Fibroblast of the aortic adventitia (primary cell): ENCODE data around the gene FASTKD2. TPM values are rescaled to one million over a fixed set of nuclear protein-coding genes. Genes with fewer than 3 reads are reported as not detected.

Source experiments
- DNase-seq: peaks from one replicate; pipeline ENCODE4 v3.0.0-alpha.2; 2010; ENCODE audit warnings: low read depth
- H3K4me3 ChIP-seq: 2 replicates; pipeline ENCODE4 v1.5.1; 2011; ENCODE audit warnings: low read depth, mild to moderate bottlenecking, control low read depth, low read length, moderate library complexity
- CTCF ChIP-seq: IDR thresholded peaks from 2 replicates; pipeline ENCODE4 v1.5.1; 2011; ENCODE audit warnings: mild to moderate bottlenecking, low read length, control low read depth, inconsistent platforms; ENCODE audit not compliant: insufficient read depth
- small RNA-seq: library from RNA; depleted of rRNA; stranded (forward); fragments of <200 nt; gene quantifications from one replicate; pipeline ENCODE3, GENCODE V24; 2012
- total RNA-seq: library from RNA; depleted of rRNA; stranded (reverse); fragments of >200 nt; gene quantifications from 2 replicates; pipeline ENCODE4 v1.2.3, GENCODE V29; 2012; ENCODE audit warnings: low replicate concordance

The FASTKD2 gene
- total RNA-seq, 1 donor = 56.1 TPM

- no peak overlapping the region for H3K4me3 ChIP-seq
- TF ChIP-seq CTCF = no peak
- no peak for DNase-seq
These were observed 67.9 kb downstream of the FASTKD2 start for GRCh38 chr2:206833291-206833690.

- TF ChIP-seq CTCF = no peak
- H3K4me3 ChIP-seq = no peak overlapping the region
- peak; percentile 77 for DNase-seq
These were observed 71.3 kb downstream of the FASTKD2 start for GRCh38 chr2:206836722-206837121.

- TF ChIP-seq CTCF = no peak
- DNase-seq = no peak
- H3K4me3 ChIP-seq = no peak overlapping the region
These were observed 72.4 kb downstream of the FASTKD2 start for GRCh38 chr2:206837775-206838174.

GRCh38 chr2:206838690-206839089 is 73.3 kb downstream of the FASTKD2 start:
- DNase-seq = no peak
- TF ChIP-seq CTCF = no peak
- no peak overlapping the region for H3K4me3 ChIP-seq

GRCh38 chr2:206840999-206841398 is 75.6 kb downstream of the FASTKD2 start:
- no peak overlapping the region for H3K4me3 ChIP-seq
- DNase-seq = no peak
- TF ChIP-seq CTCF = no peak

Small RNAs within 50 kb of the gene (small RNA-seq; reads per million reads assigned to genes)
- gene MIR3130-2 = not detected

Other genes with a start within 250 kb of the FASTKD2 start
- gene FAM237A, start 123.1 kb upstream of the FASTKD2 start, total RNA-seq = not detected in 2 replicates
- not detected in 2 replicates for gene DYTN, start 47.2 kb upstream of the FASTKD2 start, total RNA-seq
- 0.81 and 15.1 TPM in 2 replicates for gene MDH1B, start 278 bp upstream of the FASTKD2 start, total RNA-seq
- 0.18 TPM in 1 of 2 replicates, not detected in the other for gene CPO, start 173.9 kb downstream of the FASTKD2 start, total RNA-seq